NCI-H2107 treated with DMSO at 0.1 percent for 48 hours (cell line): ENCODE results near the gene GCNT4.

Experiments
- DNase-seq: peaks from one replicate; lab custom pipeline; 2025; ENCODE audit not compliant: unreplicated experiment; lab: John Stamatoyannopoulos, UW

GCNT4 gene

GRCh38 chr5:75053054-75053303 is 621 bp upstream of the GCNT4 start:
- DNase-seq = no peak

- no peak for DNase-seq
Measured at GRCh38 chr5:75051217-75051751, 1.1 kb downstream of the GCNT4 start.

GRCh38 chr5:75050415-75050814 is 1.9 kb downstream of the GCNT4 start:
- DNase-seq = no peak

GRCh38 chr5:75049456-75050351 is 2.7 kb downstream of the GCNT4 start:
- no peak for DNase-seq

GRCh38 chr5:75048457-75048953 is 3.9 kb downstream of the GCNT4 start:
- DNase-seq = no peak

- DNase-seq = no peak
Measured at GRCh38 chr5:75047356-75047755, 5.0 kb downstream of the GCNT4 start.

GRCh38 chr5:75046366-75047142 is 5.8 kb downstream of the GCNT4 start:
- DNase-seq = no peak

- DNase-seq = no peak
Measured at GRCh38 chr5:75045071-75045470, 7.3 kb downstream of the GCNT4 start.

- no peak for DNase-seq
Measured at GRCh38 chr5:75044406-75044805, 8.0 kb downstream of the GCNT4 start.

GRCh38 chr5:75043633-75044264 is 8.6 kb downstream of the GCNT4 start:
- DNase-seq = no peak

- no peak for DNase-seq
Measured at GRCh38 chr5:75042522-75042921, 9.8 kb downstream of the GCNT4 start.

GRCh38 chr5:75040973-75041372 is 11.4 kb downstream of the GCNT4 start:
- no peak for DNase-seq

GRCh38 chr5:75037106-75037505 is 15.3 kb downstream of the GCNT4 start:
- no peak for DNase-seq

- no peak for DNase-seq
Measured at GRCh38 chr5:75034137-75034739, 18.1 kb downstream of the GCNT4 start.

- DNase-seq = no peak
Measured at GRCh38 chr5:75031366-75031765, 21.0 kb downstream of the GCNT4 start.

- DNase-seq = no peak
Measured at GRCh38 chr5:75028090-75028489, 24.3 kb downstream of the GCNT4 start.

GRCh38 chr5:75023368-75024159 is 28.8 kb downstream of the GCNT4 start:
- DNase-seq = no peak

- no peak for DNase-seq
Measured at GRCh38 chr5:75021800-75022199, 30.6 kb downstream of the GCNT4 start.

GRCh38 chr5:75021219-75021618 is 31.1 kb downstream of the GCNT4 start:
- DNase-seq = no peak

GRCh38 chr5:75020016-75020656 is 32.2 kb downstream of the GCNT4 start:
- DNase-seq = no peak
